CD4-positive, alpha-beta T cell treated with Interleukin-4 for 1 hour (primary cell): Measurements from ENCODE around the gene KCNA2.

Experiments
- DNase-seq, 2 donors: peaks; one replicate each; pipeline ENCODE4 v3.0.0-alpha.2; 2020 to 2022

Gene KCNA2

GRCh38 chr1:110628323-110629105 is 22.4 kb upstream of the KCNA2 start:
- no peak for DNase-seq

GRCh38 chr1:110627764-110628163 is 21.6 kb upstream of the KCNA2 start:
- DNase-seq: no peak

DNA sequence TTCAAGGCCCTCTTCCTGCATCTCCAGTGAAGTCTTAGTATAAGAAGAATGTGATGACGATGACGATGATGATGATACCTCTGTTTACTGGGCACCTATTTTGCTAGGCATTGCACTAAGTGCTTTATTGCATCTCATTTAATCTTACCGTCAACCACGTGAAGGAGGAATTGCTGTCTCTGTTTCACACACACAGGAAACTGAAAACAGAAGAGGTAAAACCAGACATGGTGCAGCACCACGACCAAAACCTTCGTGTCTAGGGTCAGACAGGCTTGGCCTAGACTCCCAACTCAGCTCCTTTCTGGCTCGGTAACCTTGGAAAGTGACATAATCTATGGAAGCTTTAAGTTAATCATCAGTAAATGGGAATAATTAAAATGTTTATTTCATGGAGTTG is 20.7 kb upstream of the KCNA2 start:
- DNase-seq: no peak

- DNase-seq: no peak
Measured at GRCh38 chr1:110620686-110621085, 14.5 kb upstream of the KCNA2 start.

DNA sequence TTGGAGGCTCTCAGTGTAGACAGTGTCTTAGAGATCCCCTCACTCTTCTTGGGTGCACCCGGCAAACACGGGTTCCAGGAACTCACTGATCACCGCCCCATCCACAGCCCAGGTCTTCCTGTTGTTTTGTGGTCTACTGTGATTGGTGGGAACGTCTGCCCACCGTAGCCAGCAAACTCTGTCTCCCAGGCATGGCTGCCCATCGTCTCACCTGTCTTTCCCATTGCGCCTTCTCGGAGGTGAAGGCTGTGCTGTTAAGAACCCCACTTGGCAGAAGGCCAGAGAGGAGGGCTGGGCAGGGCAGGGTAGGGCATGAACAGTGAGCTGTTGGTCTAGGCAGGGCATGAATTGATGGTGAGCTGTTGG is 14.1 kb upstream of the KCNA2 start:
- peak in 1 of 2 donors; percentile 38 for DNase-seq

GRCh38 chr1:110619412-110620249 is 13.5 kb upstream of the KCNA2 start:
- peak; percentile 90 for DNase-seq

DNA sequence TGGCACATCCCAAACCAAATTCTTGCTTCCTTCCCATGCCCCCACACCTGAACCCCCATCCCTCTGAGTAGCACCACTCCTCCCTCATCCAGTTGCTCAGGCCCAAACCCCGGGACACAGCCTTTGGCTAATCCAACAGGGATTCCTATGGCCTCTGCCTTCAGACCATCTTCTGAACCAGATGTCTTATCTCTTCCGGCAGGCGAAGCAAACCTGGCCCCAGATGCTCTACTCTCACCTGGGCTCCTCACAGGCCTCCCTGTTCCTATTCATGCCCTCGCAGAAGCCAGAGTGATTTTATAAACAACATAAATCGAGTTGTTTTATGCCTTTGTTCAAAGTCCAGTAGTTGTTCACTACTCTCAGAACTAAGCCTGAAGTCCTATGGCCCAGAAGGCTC is 12.5 kb upstream of the KCNA2 start:
- no peak for DNase-seq

DNA sequence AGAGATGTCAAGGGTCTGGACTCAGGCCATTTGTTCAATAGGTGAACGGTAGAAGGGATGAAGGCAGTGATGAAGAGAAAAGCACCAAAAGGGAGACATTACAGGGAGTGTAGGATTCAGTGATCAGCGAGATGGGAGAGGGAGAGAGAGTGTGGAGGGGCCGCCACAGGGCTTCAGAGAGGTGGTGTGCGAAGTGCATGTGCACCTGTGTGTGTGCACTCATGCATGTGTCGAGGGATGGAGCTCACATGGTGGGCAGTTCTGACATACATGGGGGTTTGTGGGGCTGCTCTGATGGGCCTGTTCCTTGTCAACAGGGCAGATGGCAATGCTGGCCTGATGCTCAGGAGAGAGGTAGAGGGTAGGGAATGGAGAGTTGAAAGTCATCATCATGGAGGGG is 11.4 kb upstream of the KCNA2 start:
- DNase-seq: no peak

- DNase-seq: no peak
Measured at GRCh38 chr1:110617116-110617515, 11.0 kb upstream of the KCNA2 start.

DNA sequence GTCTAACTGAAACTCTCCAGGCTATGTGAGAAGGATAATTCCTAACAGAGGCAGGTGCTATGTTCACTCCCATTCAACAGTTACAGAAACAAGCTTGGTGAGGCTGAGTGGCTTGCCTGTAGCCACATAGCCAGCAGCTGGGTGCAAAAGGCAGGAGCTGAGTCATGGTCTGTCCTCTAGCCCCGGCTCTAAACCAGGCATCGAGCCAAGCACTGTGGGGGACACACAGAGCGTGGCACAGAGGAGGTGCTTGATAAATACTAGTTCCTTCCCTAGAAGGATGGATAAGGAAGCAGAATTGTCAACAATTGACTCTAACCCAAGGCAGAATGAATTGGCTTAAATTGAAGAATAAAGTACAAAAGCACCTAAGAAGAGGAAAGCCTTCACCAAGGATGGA is 10.4 kb upstream of the KCNA2 start:
- peak in 1 of 2 donors; percentile 18 for DNase-seq

DNA sequence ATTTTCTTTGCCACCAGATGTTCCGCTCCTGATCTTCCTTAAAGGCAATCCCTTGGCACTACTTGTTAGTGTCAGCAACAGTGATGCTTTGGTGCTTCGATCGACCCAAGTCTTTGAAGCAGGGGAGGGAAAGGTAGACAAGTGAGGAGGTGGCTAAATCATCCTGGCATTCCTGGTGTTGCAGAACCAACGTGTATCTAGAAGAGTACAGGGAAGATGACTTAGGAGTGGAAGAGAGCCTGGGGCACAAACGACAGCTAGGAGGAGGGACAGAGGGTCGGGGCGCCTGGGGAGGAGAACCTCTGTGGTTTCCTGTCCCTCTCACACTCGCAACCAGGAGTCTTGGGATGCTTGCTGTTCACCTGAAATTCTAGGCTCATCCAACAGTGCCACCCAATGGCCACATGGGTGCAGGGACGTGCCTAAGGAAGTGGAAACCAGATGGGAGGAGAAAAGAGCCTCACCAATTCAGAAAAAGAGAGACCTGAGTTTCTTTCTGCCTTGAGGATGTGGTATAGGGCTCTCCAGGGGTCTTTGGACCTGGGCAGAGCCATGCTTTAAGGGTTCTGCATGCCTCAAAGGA is 9.5 kb upstream of the KCNA2 start:
- peak; percentile 61 to 63 for DNase-seq

DNA sequence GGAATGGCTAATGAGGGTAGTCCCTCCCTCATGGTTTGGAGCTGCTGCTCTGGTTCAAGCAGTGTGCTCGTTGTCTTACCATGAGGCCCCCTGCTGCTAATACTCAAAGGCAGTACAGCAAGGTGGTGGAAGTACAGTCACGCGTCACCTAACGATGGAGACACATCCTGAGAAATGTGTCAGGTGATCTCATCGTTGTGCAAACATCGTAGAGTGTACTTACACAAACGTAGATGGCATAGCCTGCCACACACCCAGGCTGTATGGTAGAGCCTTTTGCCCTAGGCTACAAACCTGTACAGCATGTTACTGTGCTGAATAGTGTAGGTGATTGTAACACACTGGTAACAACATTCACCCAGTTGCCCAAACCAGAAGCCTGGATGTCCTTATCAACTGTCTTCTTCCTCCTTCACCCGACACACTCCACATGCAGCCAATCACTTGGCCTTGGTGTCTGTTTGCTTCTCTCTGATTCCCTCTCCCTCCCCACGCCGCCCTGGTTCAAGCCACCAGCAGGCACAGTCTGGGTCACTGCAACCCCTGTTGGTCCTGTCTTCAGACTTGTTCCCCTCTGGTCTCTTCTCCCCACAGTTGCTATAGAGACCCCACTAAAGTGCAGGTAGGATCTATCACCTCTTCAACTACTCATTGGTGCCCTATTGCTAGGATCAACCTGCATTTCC is 6.0 kb upstream of the KCNA2 start:
- DNase-seq: no peak

GRCh38 chr1:110610696-110611286 is 4.6 kb upstream of the KCNA2 start:
- no peak for DNase-seq

DNA sequence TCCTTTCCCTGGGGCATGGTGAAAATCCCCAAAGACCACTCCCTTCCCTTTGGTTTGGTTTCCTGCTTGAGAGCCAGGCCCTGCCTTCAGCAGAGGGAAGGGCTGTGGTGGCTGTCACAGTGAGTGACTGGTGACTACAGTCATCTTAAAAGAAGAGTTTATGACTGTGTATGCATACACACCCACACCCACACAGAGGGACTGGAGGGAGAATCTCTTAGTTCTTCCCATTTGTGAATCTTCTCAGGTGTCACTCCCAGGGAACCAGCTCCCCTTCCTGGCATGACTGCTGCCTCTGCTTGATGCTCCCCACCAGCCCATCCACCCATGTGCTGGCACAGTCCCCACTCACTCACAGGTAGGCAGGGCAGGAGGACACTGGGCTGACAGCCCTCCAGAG is 3.9 kb upstream of the KCNA2 start:
- no peak for DNase-seq

GRCh38 chr1:110608247-110608646 is 2.1 kb upstream of the KCNA2 start:
- DNase-seq: no peak

DNA sequence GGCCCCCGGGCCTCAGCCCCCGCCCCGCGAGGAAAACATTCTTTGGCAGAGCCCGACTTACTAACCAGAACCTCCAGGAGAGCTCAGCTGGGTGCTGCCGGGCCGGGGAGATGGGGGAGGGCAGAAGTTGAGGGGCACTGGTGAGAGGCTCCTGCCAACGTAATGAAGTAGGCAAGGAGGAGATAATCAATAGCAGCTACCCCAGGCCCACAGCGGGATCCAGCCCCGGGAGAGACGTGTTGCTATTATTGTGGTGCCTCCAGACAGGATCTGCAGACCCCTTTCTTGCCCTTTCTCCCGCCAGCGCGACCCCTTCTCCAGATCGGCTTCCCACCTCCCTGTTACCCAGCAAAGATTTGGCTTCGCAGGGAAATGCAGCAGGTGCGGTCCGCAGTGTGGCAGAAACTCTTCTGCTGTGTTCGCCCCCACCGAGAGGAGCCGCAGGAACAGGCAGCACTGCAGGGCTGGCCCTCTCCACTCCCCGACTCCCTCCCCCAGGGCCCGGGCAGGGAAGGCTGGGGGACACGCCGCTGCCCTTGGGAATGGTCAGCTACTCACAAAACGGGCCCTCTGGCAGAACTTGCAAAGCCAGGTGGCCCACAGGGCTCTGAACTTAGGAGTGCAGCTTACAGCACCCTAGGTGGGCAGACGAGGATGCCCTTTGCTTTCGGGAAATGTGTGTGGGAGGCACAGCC is 1.5 kb upstream of the KCNA2 start:
- DNase-seq: no peak

GRCh38 chr1:110606657-110607535 is 738 bp upstream of the KCNA2 start:
- no peak for DNase-seq

DNA sequence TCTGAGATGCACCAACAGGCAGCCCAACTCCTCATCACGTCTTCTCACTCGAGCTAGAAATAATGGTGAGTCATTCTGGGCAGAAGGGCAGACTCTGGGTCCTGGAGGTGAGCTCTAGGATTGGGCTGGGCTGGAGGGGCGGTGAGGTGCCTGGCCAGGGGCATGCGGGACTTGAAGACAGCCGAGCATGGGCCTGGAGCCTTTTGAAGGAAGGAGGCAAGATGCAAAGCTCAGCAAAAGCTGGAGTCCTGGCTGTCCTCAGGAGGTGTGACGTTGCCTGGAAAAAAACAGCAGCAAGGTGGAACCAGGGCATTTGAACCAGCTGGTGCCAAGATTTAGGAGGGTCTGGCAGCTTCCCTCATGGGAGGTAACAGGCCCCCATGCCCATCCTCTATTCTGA is 712 bp downstream of the KCNA2 start:
- no peak for DNase-seq

DNA sequence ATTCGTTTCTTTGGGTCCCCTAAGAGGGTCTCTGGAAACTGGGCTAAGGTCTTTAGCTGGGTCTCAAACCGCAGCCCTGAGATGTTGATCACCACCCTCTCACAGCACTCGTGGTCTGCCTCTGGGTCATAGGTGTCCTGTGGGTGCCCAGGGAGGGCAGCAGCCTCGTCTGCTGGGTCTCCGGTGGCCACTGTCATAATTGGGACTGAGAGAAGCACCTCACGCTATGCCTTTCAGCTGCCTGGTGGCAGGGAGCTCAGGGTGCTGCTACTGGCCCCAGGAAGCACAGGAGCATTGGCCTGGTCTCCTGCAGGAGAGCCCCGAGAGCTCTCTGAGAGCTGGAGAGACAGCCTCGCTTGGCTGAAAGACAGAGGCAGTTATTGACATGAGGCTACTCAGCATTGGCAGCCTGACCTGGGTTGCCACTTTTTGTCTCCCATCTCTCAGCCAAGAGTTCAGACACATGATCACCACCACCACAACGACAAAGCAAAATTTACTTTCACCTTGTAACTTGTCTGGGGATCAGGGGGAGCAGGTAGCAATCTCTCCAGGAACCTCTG is 1.5 kb downstream of the KCNA2 start:
- DNase-seq: no peak

DNA sequence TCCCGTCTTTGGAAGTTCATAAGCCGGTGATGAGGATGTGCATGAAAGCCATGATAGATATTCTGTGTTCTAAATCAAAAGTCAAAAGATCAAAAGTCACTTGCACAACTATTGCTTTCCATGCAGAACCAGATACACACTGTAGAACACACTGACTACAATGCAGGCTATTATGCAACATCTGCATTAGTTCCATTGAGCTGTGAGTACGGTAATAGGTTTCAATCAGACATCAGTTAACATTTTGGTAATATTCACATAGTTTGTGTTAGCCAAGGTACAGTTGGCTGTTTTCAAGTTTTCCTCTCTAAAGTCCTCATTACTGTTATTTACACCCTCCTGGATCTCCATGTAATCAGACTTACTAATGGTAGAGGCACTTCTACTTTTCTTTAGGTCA is 3.1 kb downstream of the KCNA2 start:
- DNase-seq: no peak

- DNase-seq: no peak
Measured at GRCh38 chr1:110602466-110602865, 3.7 kb downstream of the KCNA2 start.
